MCF 10A (cell line): ENCODE data around the gene SF1. TPM values are rescaled to one million over a fixed set of nuclear protein-coding genes. Genes with fewer than 3 reads are reported as not detected.

Experiments
- BruUV-seq: library from RNA; stranded (reverse); fragments of 400-500 nt; replicated peaks from 2 replicates; lab custom pipeline; 2021; lab: Mats Ljungman, UMichigan
- CTCF ChIA-PET: fragments of 300-600 bp; sonication (Branson Sonifier 250); formaldehyde crosslinking; extraction: SDS; loops from one replicate; lab custom pipeline; 2021; ENCODE audit warnings: antibody characterized with exemption, inconsistent platforms; lab: Yijun Ruan, JAX
- POLR2A ChIA-PET: fragments of 300-600, 350-650 bp; sonication (Branson Sonifier 250); formaldehyde crosslinking; extraction: SDS; loops from one replicate; lab custom pipeline; 2020; ENCODE audit warnings: antibody characterized with exemption, inconsistent platforms; lab: Yijun Ruan, JAX
- DNase-seq: peaks from one replicate; pipeline ENCODE4 v3.0.0-alpha.2; 2018; ENCODE audit not compliant: unreplicated experiment
- H3K27ac Mint-ChIP-seq: one replicate; pipeline ENCODE4 v1.8.0; 2022; ENCODE audit warnings: mild to moderate bottlenecking, low read depth, mixed read lengths; ENCODE audit not compliant: unreplicated experiment
- H3K27me3 Mint-ChIP-seq: one replicate; pipeline ENCODE4 v1.8.0; 2022; ENCODE audit warnings: mixed read lengths; ENCODE audit not compliant: insufficient read depth, unreplicated experiment
- H3K36me3 Mint-ChIP-seq: one replicate; pipeline ENCODE4 v1.8.0; 2022; ENCODE audit warnings: mild to moderate bottlenecking, moderate library complexity, mixed read lengths; ENCODE audit not compliant: insufficient read depth, unreplicated experiment
- H3K4me1 Mint-ChIP-seq: one replicate; pipeline ENCODE4 v1.8.0; 2022; ENCODE audit warnings: mixed read lengths; ENCODE audit not compliant: insufficient read depth, unreplicated experiment
- H3K4me3 Mint-ChIP-seq: one replicate; pipeline ENCODE4 v1.8.0; 2022; ENCODE audit warnings: mild to moderate bottlenecking, moderate library complexity, mixed read lengths; ENCODE audit not compliant: unreplicated experiment
- H3K9me3 Mint-ChIP-seq: one replicate; pipeline ENCODE4 v1.8.0; 2022; ENCODE audit warnings: mixed read lengths; ENCODE audit not compliant: unreplicated experiment
- intact Hi-C: fragments of 100-400 bp; cut with micrococcal nuclease; formaldehyde crosslinking; loops from 2 replicates; pipeline ENCODE4 v1.14.1; 2022
- total RNA-seq: library from RNA; stranded (reverse); gene quantifications from 2 replicates; pipeline ENCODE4 v1.2.3, GENCODE V29; 2022
- TF ChIP-seq, protein P1 (sequence below): fragments of 200-600 bp; IDR thresholded peaks from one replicate; pipeline ENCODE4 v1.8.0; 2022; ENCODE audit warnings: antibody characterized with exemption, mild to moderate bottlenecking; ENCODE audit not compliant: unreplicated experiment

SF1 gene
- total RNA-seq, 1 experiment from 2014 or later: 503 TPM

DNA sequence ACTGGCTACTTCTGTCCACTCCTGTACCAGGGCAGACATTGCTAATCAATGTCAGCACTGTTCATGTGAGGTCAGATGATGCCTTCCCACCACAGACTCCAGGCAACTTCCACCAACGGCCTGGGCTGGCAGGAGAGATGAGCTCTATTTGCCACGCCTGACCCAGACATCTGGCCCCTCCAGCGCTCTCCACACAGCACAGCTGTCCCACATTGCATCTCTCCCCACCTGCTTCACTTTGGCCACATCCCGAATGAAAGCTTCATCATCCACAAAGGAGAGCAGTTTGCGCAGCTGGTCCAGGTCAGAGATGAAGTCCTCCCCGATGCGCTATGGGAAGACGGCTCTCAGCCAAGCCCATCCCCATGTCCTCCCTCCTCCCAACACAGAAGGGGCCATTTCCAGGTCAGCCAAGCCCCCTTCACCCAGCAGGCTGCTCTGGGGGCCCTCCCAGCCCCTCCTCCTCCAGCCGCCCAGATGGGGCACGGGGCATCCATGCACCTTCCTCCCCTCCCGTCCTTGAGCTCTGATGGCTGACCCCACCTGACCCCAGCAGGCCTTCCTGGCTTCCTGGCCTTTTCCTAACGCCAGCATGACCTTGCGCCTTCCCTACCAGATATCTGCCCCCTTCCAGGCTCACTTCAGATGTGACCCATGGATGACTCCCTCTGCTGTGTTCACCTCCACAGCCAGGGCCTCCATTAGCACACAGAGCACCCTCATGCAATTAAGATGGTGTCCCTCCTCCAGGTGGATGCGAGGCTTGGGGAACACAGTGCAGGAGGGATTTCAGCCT, 26.0 kb downstream of the SF1 start:
- H3K9me3 Mint-ChIP-seq: no peaks in the 10 kb centered on the region
- ChIA-PET CTCF (interaction anchor here (0.6 to 2.1 kb wide), 3 partner anchors 10 to 470 kb away, joined by 3 to 6 read pairs (median 3); no protein-coding TSS in a partner anchor), POLR2A (interaction anchor here (1.2 kb wide), 1 partner anchor 22 kb away, joined by 3 read pairs; no protein-coding TSS in a partner anchor)
- intact Hi-C loops: no loop called here
- no peak for DNase-seq
- H3K4me3 Mint-ChIP-seq: no peak overlapping the region
- TF ChIP-seq, protein P1, sequence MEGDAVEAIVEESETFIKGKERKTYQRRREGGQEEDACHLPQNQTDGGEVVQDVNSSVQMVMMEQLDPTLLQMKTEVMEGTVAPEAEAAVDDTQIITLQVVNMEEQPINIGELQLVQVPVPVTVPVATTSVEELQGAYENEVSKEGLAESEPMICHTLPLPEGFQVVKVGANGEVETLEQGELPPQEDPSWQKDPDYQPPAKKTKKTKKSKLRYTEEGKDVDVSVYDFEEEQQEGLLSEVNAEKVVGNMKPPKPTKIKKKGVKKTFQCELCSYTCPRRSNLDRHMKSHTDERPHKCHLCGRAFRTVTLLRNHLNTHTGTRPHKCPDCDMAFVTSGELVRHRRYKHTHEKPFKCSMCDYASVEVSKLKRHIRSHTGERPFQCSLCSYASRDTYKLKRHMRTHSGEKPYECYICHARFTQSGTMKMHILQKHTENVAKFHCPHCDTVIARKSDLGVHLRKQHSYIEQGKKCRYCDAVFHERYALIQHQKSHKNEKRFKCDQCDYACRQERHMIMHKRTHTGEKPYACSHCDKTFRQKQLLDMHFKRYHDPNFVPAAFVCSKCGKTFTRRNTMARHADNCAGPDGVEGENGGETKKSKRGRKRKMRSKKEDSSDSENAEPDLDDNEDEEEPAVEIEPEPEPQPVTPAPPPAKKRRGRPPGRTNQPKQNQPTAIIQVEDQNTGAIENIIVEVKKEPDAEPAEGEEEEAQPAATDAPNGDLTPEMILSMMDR: no peak
- no peaks in the 10 kb centered on the region for H3K27me3 Mint-ChIP-seq
- H3K4me1 Mint-ChIP-seq: no peaks in the 10 kb centered on the region
- BruUV-seq: no TSS peak
- no peaks in the 10 kb centered on the region for H3K36me3 Mint-ChIP-seq
- no peak overlapping the region for H3K27ac Mint-ChIP-seq

DNA sequence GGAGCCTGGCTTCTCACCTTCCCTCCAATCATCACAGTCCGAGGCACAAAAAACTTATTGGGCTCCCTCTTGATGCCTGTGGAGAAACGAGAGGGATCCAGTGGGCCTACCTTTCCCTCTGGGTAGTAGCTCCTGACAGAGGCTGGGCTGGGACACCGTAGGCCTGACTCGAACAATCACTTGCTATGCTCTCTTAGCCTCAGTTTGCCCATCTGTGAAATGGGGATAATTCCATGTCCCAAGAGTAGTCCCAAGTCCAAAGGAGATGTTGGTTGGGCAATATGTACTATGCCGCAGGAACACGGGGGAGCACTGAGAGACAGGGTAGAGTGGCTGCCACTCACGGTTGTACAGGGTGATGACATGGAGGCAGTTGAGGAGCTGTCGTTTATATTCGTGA, 26.8 kb downstream of the SF1 start:
- no TSS peak for BruUV-seq
- ChIA-PET CTCF (interaction anchor here (2.1 kb wide), 1 partner anchor 9 kb away, joined by 6 read pairs; no protein-coding TSS in a partner anchor), POLR2A (interaction anchor here (0.6 to 1.2 kb wide), 2 partner anchors 23 to 63 kb away, joined by 3 read pairs; no protein-coding TSS in a partner anchor)
- no peak overlapping the region for H3K4me3 Mint-ChIP-seq
- no peak overlapping the region for H3K27ac Mint-ChIP-seq
- H3K4me1 Mint-ChIP-seq: no peaks in the 10 kb centered on the region
- TF ChIP-seq, protein P1: no peak
- no peak for DNase-seq
- intact Hi-C loops: no loop called here
- no peaks in the 10 kb centered on the region for H3K27me3 Mint-ChIP-seq
- H3K36me3 Mint-ChIP-seq: no peaks in the 10 kb centered on the region
- no peaks in the 10 kb centered on the region for H3K9me3 Mint-ChIP-seq

DNA sequence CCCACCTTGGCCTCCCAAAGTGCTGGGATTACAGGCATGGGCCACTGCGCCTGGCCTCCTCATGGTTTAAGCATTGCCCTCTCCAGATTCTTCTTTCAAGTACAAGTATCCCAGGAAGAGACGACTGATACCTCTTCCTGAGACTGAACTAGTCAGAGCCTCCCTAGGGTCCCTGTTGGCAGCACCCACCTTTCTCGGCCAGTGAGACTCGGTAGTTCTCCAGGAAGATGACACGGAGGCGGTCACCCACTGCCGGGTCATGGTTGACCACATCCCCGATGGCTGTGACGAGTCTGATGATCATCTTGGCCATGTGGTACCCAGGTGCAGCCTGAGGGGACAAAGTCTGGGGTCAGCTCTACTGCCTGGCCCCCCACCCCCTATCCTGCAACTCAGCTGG, 27.2 kb downstream of the SF1 start:
- Mint-ChIP-seq H3K36me3 (no peaks in the 10 kb centered on the region), H3K27ac (no peak overlapping the region), H3K27me3 (no peaks in the 10 kb centered on the region), H3K9me3 (no peaks in the 10 kb centered on the region), H3K4me1 (no peaks in the 10 kb centered on the region), H3K4me3 (no peak overlapping the region)
- ChIA-PET POLR2A (interaction anchor here (0.6 kb wide), 1 partner anchor 62 kb away, joined by 3 read pairs; no protein-coding TSS in a partner anchor), CTCF (no interaction called here)
- no TSS peak for BruUV-seq
- TF ChIP-seq, protein P1: no peak
- DNase-seq: no peak
- intact Hi-C loops: no loop called here

DNA sequence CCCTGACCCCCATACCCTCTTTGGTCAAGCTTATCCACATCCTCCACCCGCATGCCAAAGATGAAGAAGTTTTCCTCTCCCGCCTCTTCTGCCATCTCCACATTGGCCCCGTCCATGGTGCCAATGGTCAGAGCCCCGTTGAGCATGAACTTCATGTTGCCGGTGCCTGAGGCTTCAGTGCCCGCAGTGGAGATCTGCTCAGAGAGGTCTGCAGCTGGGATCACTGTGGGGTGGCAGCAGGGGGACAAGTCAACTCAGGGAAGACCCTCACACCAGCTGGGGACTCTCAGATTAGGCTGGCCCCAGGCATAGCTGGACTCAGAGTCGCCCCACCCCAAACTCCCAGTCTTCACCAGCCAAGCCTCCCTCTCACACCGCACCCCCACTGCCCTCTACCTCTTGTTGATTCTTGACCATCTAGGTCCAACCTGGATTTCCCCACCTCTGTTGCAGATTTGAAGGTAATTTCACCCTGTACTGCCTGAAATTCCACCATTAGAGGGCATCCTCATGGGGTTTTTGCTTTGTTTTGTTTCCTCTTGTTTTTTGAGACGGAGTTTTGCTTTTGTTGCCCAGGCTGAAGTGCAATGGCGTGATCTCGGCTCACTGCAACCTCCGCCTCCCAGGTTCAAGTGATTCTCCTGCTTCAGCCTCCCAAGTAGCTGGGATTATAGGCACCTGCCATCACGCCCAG, 27.8 kb downstream of the SF1 start:
- CTCF ChIA-PET: interaction anchor here (0.7 kb wide), 1 partner anchor 101 kb away, joined by 3 read pairs; no protein-coding TSS in a partner anchor
- intact Hi-C loops: no loop called here
- TF ChIP-seq, protein P1: no peak
- no peak for DNase-seq
- Mint-ChIP-seq H3K4me3 (no peak overlapping the region), H3K9me3 (no peaks in the 10 kb centered on the region), H3K4me1 (no peaks in the 10 kb centered on the region), H3K27ac (no peak overlapping the region), H3K36me3 (no peaks in the 10 kb centered on the region), H3K27me3 (no peaks in the 10 kb centered on the region)
- no TSS peak for BruUV-seq
- POLR2A ChIA-PET: no interaction called here
